COLO829 (cell line): ENCODE measurements around the gene JCHAIN.
"Not testable (repeated sequence)": the region's sequence is repeated elsewhere in the genome, so short reads cannot be mapped to it uniquely, and the experiment has no call there.

ENCODE experiments used
- DNase-seq: peaks from one replicate; pipeline ENCODE4 v3.0.0; 2012; ENCODE audit warnings: low spot score

Gene JCHAIN

GRCh38 chr4:70666369-70666768, at the start of gene JCHAIN:
Gene JCHAIN (minus strand): TSS chr4:70666508. CDS start chr4:70666490, 18 bp downstream.
- no peak for DNase-seq

- peak; percentile 59 for DNase-seq
These were observed 48.8 kb upstream of the JCHAIN start for GRCh38 chr4:70715097-70715496.

- no peak for DNase-seq
These were observed 48.0 kb upstream of the JCHAIN start for GRCh38 chr4:70714079-70714887.

- no peak for DNase-seq
These were observed 47.3 kb upstream of the JCHAIN start for GRCh38 chr4:70713453-70714078.

- DNase-seq: no peak
These were observed 46.5 kb upstream of the JCHAIN start for GRCh38 chr4:70712604-70713452.

- no peak for DNase-seq
These were observed 45.8 kb upstream of the JCHAIN start for GRCh38 chr4:70712150-70712549.

GRCh38 chr4:70711599-70711998, 45.3 kb upstream of the JCHAIN start:
- no peak for DNase-seq

- DNase-seq: no peak
These were observed 43.4 kb upstream of the JCHAIN start for GRCh38 chr4:70709611-70710205.

- DNase-seq: no peak
These were observed 40.2 kb upstream of the JCHAIN start for GRCh38 chr4:70706516-70706915.

GRCh38 chr4:70706044-70706461, 39.7 kb upstream of the JCHAIN start:
- DNase-seq: no peak

- DNase-seq: peak; percentile 49
These were observed 39.1 kb upstream of the JCHAIN start for GRCh38 chr4:70705183-70706043.

GRCh38 chr4:70704931-70705182, 38.5 kb upstream of the JCHAIN start:
- no peak for DNase-seq

- DNase-seq: peak; percentile 51
These were observed 38.1 kb upstream of the JCHAIN start for GRCh38 chr4:70704215-70704930.

GRCh38 chr4:70703619-70704214, 37.4 kb upstream of the JCHAIN start:
- no peak for DNase-seq

- DNase-seq: not testable (repeated sequence)
These were observed 36.3 kb upstream of the JCHAIN start for GRCh38 chr4:70702592-70702991.

- no peak for DNase-seq
These were observed 35.0 kb upstream of the JCHAIN start for GRCh38 chr4:70701271-70701670.

- DNase-seq: no peak
These were observed 34.4 kb upstream of the JCHAIN start for GRCh38 chr4:70700712-70701111.

GRCh38 chr4:70698435-70698834, 32.1 kb upstream of the JCHAIN start:
- DNase-seq: not testable (repeated sequence)

- DNase-seq: not testable (repeated sequence)
These were observed 28.3 kb upstream of the JCHAIN start for GRCh38 chr4:70694633-70695032.

- DNase-seq: no peak
These were observed 25.4 kb upstream of the JCHAIN start for GRCh38 chr4:70691661-70692060.
